Measurements from ENCODE around the gene M1AP. TPM values are rescaled to one million over a fixed set of nuclear protein-coding genes. Genes with fewer than 3 reads are reported as not detected.

The M1AP gene
- total and polyA plus RNA-seq, 2 of the 4 experiments (the other 2 are of a cell fraction), result 0.03 TPM; not detected in 1

- H4K20me1 ChIP-seq (ENCODE audit: insufficient read depth, low read length), result 0 out of 2 replicates have a peak, but pooled peaks cover 5% of the 10 kb centered on the region
- in situ Hi-C loops (cut with MboI; ENCODE audit: low sequenced_read_pairs), result no loop called here
- H3K4me1 ChIP-seq (ENCODE audit: control insufficient read depth, insufficient read depth, low read length), result no peaks in the 10 kb centered on the region
- H3K9ac ChIP-seq (ENCODE audit: low read depth, low read length), result no peak overlapping the region
- no peak overlapping the region for H3K4me3 ChIP-seq (ENCODE audit: insufficient read depth, low read depth, low read length)
- POLR2A ChIA-PET (ENCODE audit: unreplicated experiment), result no interaction called here
- no peak overlapping the region for H3K23ac ChIP-seq (ENCODE audit: low read depth, low read length)
- H3K27ac ChIP-seq (ENCODE audit: insufficient read depth, low read length), result no peak overlapping the region
- H2AFZ ChIP-seq (replicated peaks; ENCODE audit: low read length, poor library complexity), result peak overlapping the region; percentile 80
- no peaks in the 10 kb centered on the region for H3K9me1 ChIP-seq (ENCODE audit: insufficient read depth, low read length)
- H3K14ac ChIP-seq (replicated peaks; ENCODE audit: low read depth, low read length), result no peak overlapping the region
- no peak overlapping the region for H4K91ac ChIP-seq (ENCODE audit: insufficient read depth, low read depth, low read length)
- no TSS peak for BruUV-seq (replicated peaks)
- TF ChIP-seq MXI1 (IDR thresholded peaks at IDR 0.05; ENCODE audit: borderline replicate concordance, low read depth, low read length) (no peak), CHD1 (IDR thresholded peaks at IDR 0.05; ENCODE audit: low read depth, low read length) (no peak), CEBPB (IDR thresholded peaks at IDR 0.05; ENCODE audit: low read depth, low read length) (no peak), SMC3 (IDR thresholded peaks at IDR 0.05; ENCODE audit: low read depth, low read length) (no peak), MAZ (IDR thresholded peaks at IDR 0.05; ENCODE audit: borderline replicate concordance, low read depth, low read length) (no peak), USF2 (IDR thresholded peaks at IDR 0.05; ENCODE audit: low read depth, low read length) (no peak), RAD21 (IDR thresholded peaks at IDR 0.05; ENCODE audit: low read length) (no peak), MAFK (IDR thresholded peaks at IDR 0.05; ENCODE audit: low read depth, low read length) (no peak), RFX5 (IDR thresholded peaks at IDR 0.05; ENCODE audit: low read depth, low read length) (no peak), BHLHE40 (IDR thresholded peaks at IDR 0.05; ENCODE audit: low read depth, low read length) (no peak), FOS (IDR thresholded peaks at IDR 0.05; ENCODE audit: low read depth, low read length) (no peak), NFE2L2 (IDR thresholded peaks at IDR 0.05; ENCODE audit: low read depth, low read length) (no peak)
- TF ChIP-seq, protein P1, sequence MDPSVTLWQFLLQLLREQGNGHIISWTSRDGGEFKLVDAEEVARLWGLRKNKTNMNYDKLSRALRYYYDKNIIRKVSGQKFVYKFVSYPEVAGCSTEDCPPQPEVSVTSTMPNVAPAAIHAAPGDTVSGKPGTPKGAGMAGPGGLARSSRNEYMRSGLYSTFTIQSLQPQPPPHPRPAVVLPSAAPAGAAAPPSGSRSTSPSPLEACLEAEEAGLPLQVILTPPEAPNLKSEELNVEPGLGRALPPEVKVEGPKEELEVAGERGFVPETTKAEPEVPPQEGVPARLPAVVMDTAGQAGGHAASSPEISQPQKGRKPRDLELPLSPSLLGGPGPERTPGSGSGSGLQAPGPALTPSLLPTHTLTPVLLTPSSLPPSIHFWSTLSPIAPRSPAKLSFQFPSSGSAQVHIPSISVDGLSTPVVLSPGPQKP (IDR thresholded peaks at IDR 0.05; ENCODE audit: borderline replicate concordance, low read depth, low read length), result no peak
- H2AK5ac ChIP-seq (ENCODE audit: low read depth, low read length), result no peak overlapping the region
- no peaks in the 10 kb centered on the region for H3K36me3 ChIP-seq (ENCODE audit: control insufficient read depth, insufficient read depth, low read length)
- no peak overlapping the region for H2BK5ac ChIP-seq (ENCODE audit: low read depth, low read length, poor library complexity, severe bottlenecking)
- no peak overlapping the region for H3K4ac ChIP-seq (ENCODE audit: low read depth, low read length)
- no peak overlapping the region for H2BK15ac ChIP-seq (ENCODE audit: low read depth, low read length)
- 8% methylated on average over 28 of the region's 72 CpGs; no CpG with 5 or more reads in 1 of the 2 experiments for WGBS, 2 experiments (ENCODE audit: extremely low coverage in 2 of 2, insufficient read length in 1 of 2)
- ATAC-seq (ENCODE audit: low read depth) (peak; percentile 68), DNase-seq (peak; percentile 11)
- H3K79me1 ChIP-seq (ENCODE audit: low read depth in 1 of 2, low read length in 2 of 2), result no peaks in the 10 kb centered on the region
- H4K8ac ChIP-seq (ENCODE audit: low read depth in 2 of 2, low read length in 2 of 2), result no peak overlapping the region
- H2BK120ac ChIP-seq (ENCODE audit: low read depth, low read length), result no peak overlapping the region
- CTCF ChIA-PET, result no interaction called here
- H3K4me2 ChIP-seq (ENCODE audit: low read depth, low read length), result no peak overlapping the region
- intact Hi-C loops (cut with micrococcal nuclease), result no loop called here
- no peak overlapping the region for H3K56ac ChIP-seq (ENCODE audit: extremely low read depth, insufficient read depth, low read length)
- no peak overlapping the region for H4K5ac ChIP-seq (ENCODE audit: low read depth, low read length)
- H2BK20ac ChIP-seq (ENCODE audit: low read depth, low read length), result no peak overlapping the region
- no peak overlapping the region for H3K18ac ChIP-seq (ENCODE audit: low read depth, low read length)
- dilution Hi-C loops (cut with HindIII; ENCODE audit: low sequenced_read_pairs, unreplicated experiment), result no loop called here
- peaks cover 91% of the 10 kb centered on the region for H3K27me3 ChIP-seq (ENCODE audit: control insufficient read depth, insufficient read depth, low read length)
- H3K9me3 ChIP-seq (ENCODE audit: control insufficient read depth, insufficient read depth, low read length), result peaks cover 20% of the 10 kb centered on the region
- no peak overlapping the region for H2AK9ac ChIP-seq (replicated peaks; ENCODE audit: low read depth, low read length, poor library complexity)
Measured at GRCh38 chr2:74515981-74516633, 132.0 kb downstream of the M1AP start.
